Parietal lobe (tissue), 1 donor: ENCODE measurements around the gene NXT2. TPM values are rescaled to one million over a fixed set of nuclear protein-coding genes. Genes with fewer than 3 reads are reported as not detected.

ENCODE experiments used
- total RNA-seq: library from RNA; depleted of rRNA; stranded (reverse); fragments of >200 nt; gene quantifications from one replicate; pipeline ENCODE4 v1.2.3, GENCODE V29; 2014

Gene NXT2
- total RNA-seq = 5.6 TPM

DNA sequence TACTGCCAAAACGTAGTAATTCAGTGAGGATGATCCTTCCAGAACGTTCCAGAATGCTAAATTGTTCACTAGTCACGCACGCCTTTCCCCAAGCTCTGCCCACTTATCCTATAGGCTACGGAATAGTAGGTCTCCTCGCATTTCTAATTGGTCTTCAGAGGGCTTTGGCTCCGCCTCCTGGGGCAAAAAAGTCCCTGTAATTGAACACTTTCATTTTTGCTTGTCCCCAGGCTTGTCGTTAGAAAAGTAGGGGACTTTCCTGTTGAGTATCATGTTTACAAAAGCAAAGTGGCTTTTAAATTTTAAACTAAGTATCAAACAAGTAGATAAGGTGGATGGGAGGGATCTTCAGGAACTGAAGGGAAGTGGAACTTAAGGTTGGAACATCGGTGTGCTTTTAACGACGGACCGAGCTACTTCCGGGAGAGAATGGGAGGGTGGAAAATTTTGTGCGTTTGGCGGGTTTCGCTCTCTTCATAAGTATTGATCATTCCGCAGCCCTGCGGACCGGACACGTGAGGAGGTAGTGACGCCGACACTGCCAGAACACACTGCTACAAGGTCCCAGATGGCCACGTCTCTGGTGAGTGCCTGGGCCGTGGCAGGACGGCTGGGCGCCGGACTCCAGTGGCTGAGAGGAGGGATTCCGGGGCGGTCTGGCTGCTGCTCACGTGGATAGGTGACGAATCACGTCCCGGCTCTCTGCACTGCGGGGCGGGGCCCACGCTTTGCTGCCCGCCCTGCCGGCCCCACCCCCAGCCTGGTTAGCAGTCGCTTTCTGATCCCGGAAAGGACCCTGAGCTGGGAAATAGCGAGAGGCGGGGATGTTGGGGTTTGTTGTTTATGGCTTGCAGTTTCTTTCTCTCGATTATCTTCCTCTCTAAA is at the start of gene NXT2:
TSS of gene NXT2 (plus strand) at position 406 of the 885 bp plus-strand sequence. CDS start at position 569, 163 bp downstream.

Other genes with a start within 250 kb of the NXT2 start
- gene GUCY2F, start 54.8 kb upstream of the NXT2 start, total RNA-seq = not detected
- 1.9 TPM for gene KCNE5, start 88.3 kb downstream of the NXT2 start, total RNA-seq
- 152 TPM for gene ACSL4, start 196.4 kb downstream of the NXT2 start, total RNA-seq